NCI-H82 treated with DMSO at 0.1 percent for 48 hours (cell line): Measurements from ENCODE around the gene USP40.
A peak's percentile ranks its signal among the peaks of the same experiment; 100 is the strongest.

ENCODE experiments used
- DNase-seq: peaks from one replicate; lab custom pipeline; 2025; ENCODE audit not compliant: unreplicated experiment; lab: John Stamatoyannopoulos, UW

USP40 gene

GRCh38 chr2:233445152-233445830, 121.3 kb downstream of the USP40 start:
- DNase-seq, result no peak

GRCh38 chr2:233444501-233444900, 122.1 kb downstream of the USP40 start:
- DNase-seq, result no peak

GRCh38 chr2:233443511-233444183, 122.9 kb downstream of the USP40 start:
- DNase-seq, result peak; percentile 30

GRCh38 chr2:233442028-233442310, 124.6 kb downstream of the USP40 start:
- DNase-seq, result no peak

GRCh38 chr2:233441161-233442027, 125.2 kb downstream of the USP40 start:
- no peak for DNase-seq

- no peak for DNase-seq
These were observed 125.9 kb downstream of the USP40 start for GRCh38 chr2:233440714-233441113.

- DNase-seq, result no peak
These were observed 126.3 kb downstream of the USP40 start for GRCh38 chr2:233440314-233440713.

GRCh38 chr2:233439191-233439590, 127.4 kb downstream of the USP40 start:
- no peak for DNase-seq

GRCh38 chr2:233438573-233439147, 127.9 kb downstream of the USP40 start:
- no peak for DNase-seq

GRCh38 chr2:233437439-233437955, 129.1 kb downstream of the USP40 start:
- no peak for DNase-seq

- no peak for DNase-seq
These were observed 129.7 kb downstream of the USP40 start for GRCh38 chr2:233436691-233437438.

- DNase-seq, result no peak
These were observed 130.4 kb downstream of the USP40 start for GRCh38 chr2:233436191-233436581.

GRCh38 chr2:233435436-233436190, 131.0 kb downstream of the USP40 start:
- DNase-seq, result no peak

GRCh38 chr2:233434666-233435330, 131.8 kb downstream of the USP40 start:
- no peak for DNase-seq

- no peak for DNase-seq
These were observed 132.8 kb downstream of the USP40 start for GRCh38 chr2:233433794-233434193.

- DNase-seq, result no peak
These were observed 133.6 kb downstream of the USP40 start for GRCh38 chr2:233433029-233433428.

- DNase-seq, result no peak
These were observed 135.9 kb downstream of the USP40 start for GRCh38 chr2:233430651-233431050.

GRCh38 chr2:233430081-233430480, 136.5 kb downstream of the USP40 start:
- no peak for DNase-seq

GRCh38 chr2:233429175-233429897, 137.2 kb downstream of the USP40 start:
- DNase-seq, result no peak
